HG03039 (cell line): Measurements from ENCODE around the gene TEX35.
A peak's percentile ranks its signal among the peaks of the same experiment; 100 is the strongest.

Experiments
- ATAC-seq: cut with Tn5 transposase; IDR thresholded peaks from one replicate; pipeline ENCODE4 v1.9.1; 2021; ENCODE audit warnings: mild to moderate bottlenecking, moderate library complexity; ENCODE audit not compliant: unreplicated experiment

The TEX35 gene

GRCh38 chr1:178513278-178513983 lies 522 bp downstream of the TEX35 start:
- no peak for ATAC-seq

- ATAC-seq = no peak
These were observed 3.2 kb downstream of the TEX35 start for GRCh38 chr1:178516110-178516509.

GRCh38 chr1:178518894-178519293 lies 6.0 kb downstream of the TEX35 start:
- ATAC-seq = no peak

GRCh38 chr1:178520803-178521202 lies 7.9 kb downstream of the TEX35 start:
- no peak for ATAC-seq

- no peak for ATAC-seq
These were observed 8.3 kb downstream of the TEX35 start for GRCh38 chr1:178521241-178521640.

GRCh38 chr1:178527117-178527516 lies 14.2 kb downstream of the TEX35 start:
- no peak for ATAC-seq

- ATAC-seq = no peak
These were observed 15.5 kb downstream of the TEX35 start for GRCh38 chr1:178528228-178528952.

GRCh38 chr1:178528953-178529335 lies 16.0 kb downstream of the TEX35 start:
- ATAC-seq = no peak

GRCh38 chr1:178529364-178530036 lies 16.6 kb downstream of the TEX35 start:
- ATAC-seq = no peak

- no peak for ATAC-seq
These were observed 17.1 kb downstream of the TEX35 start for GRCh38 chr1:178530037-178530402.

GRCh38 chr1:178530502-178530901 lies 17.6 kb downstream of the TEX35 start:
- ATAC-seq = no peak

GRCh38 chr1:178531887-178532286 lies 19.0 kb downstream of the TEX35 start:
- ATAC-seq = no peak

- peak; percentile 64 for ATAC-seq
These were observed 19.5 kb downstream of the TEX35 start for GRCh38 chr1:178532392-178532791.

- no peak for ATAC-seq
These were observed 20.4 kb downstream of the TEX35 start for GRCh38 chr1:178533121-178533946.

GRCh38 chr1:178534137-178534868 lies 21.4 kb downstream of the TEX35 start:
- ATAC-seq = no peak

- no peak for ATAC-seq
These were observed 23.4 kb downstream of the TEX35 start for GRCh38 chr1:178536329-178536728.

- no peak for ATAC-seq
These were observed 24.0 kb downstream of the TEX35 start for GRCh38 chr1:178536844-178537371.

GRCh38 chr1:178537382-178538090 lies 24.6 kb downstream of the TEX35 start:
- no peak for ATAC-seq

GRCh38 chr1:178538192-178538916 lies 25.4 kb downstream of the TEX35 start:
- ATAC-seq = no peak
